OCI-LY1 (cell line): ENCODE data around the gene ALPK3.

Experiments used
- H2AFZ ChIP-seq: fragments of 200-600 bp; sonication (generic), shearing (Covaris generic); 2 replicates; pipeline ENCODE4 v1.6.0; 2014; ENCODE audit warnings: antibody characterized with exemption, mild to moderate bottlenecking, low read length
- H3F3A ChIP-seq: fragments of 200-600 bp; sonication (generic), shearing (Covaris generic); 2 replicates; pipeline ENCODE4 v1.6.0; 2014; ENCODE audit warnings: mild to moderate bottlenecking, antibody characterized with exemption, low read length, moderate library complexity; ENCODE audit not compliant: insufficient read depth
- H3K27ac ChIP-seq: fragments of 200-600 bp; sonication (generic); 2 replicates; pipeline ENCODE4 v1.5.1; 2014; ENCODE audit warnings: low read length, mixed run types, mild to moderate bottlenecking, low read depth; ENCODE audit not compliant: poor library complexity, severe bottlenecking
- H3K27me3 ChIP-seq: fragments of 200-600 bp; sonication (generic); 2 replicates; pipeline ENCODE4 v1.6.0; 2014; ENCODE audit warnings: antibody characterized with exemption, mild to moderate bottlenecking, low read length, moderate library complexity; ENCODE audit not compliant: insufficient read depth
- H3K36me3 ChIP-seq: fragments of 200-600 bp; sonication (generic); 2 replicates; pipeline ENCODE4 v1.6.1; 2014; ENCODE audit warnings: mild to moderate bottlenecking, antibody characterized with exemption, low read length, moderate library complexity, mixed read lengths; ENCODE audit not compliant: insufficient read depth
- H3K4me1 ChIP-seq: fragments of 200-600 bp; sonication (generic); 2 replicates; pipeline ENCODE4 v1.5.1; 2014; ENCODE audit warnings: mild to moderate bottlenecking, low read length, moderate library complexity; ENCODE audit not compliant: insufficient read depth, severe bottlenecking
- H3K4me2 ChIP-seq: fragments of 200-600 bp; sonication (generic), shearing (Covaris generic); 2 replicates; pipeline ENCODE4 v1.6.1; 2014; ENCODE audit warnings: low read length
- H3K4me3 ChIP-seq: fragments of 200-600 bp; sonication (generic); 2 replicates; pipeline ENCODE4 v1.5.1; 2014; ENCODE audit warnings: low read length, low read depth, mild to moderate bottlenecking, mixed read lengths; ENCODE audit not compliant: poor library complexity, severe bottlenecking
- H3K79me2 ChIP-seq: fragments of 200-600 bp; shearing (Covaris generic); 2 replicates; pipeline ENCODE4 v1.6.1; 2016; ENCODE audit warnings: mixed run types, low read length, mixed read lengths; ENCODE audit not compliant: insufficient read depth
- H3K9ac ChIP-seq: fragments of 200-600 bp; sonication (generic), shearing (Covaris generic); 2 replicates; pipeline ENCODE4 v1.6.1; 2014; ENCODE audit warnings: mild to moderate bottlenecking, low read length, mixed read lengths
- H3K9me2 ChIP-seq: fragments of 200-600 bp; sonication (generic), shearing (Covaris generic); 2 replicates; pipeline ENCODE4 v1.6.1; 2014; ENCODE audit warnings: low read depth, mild to moderate bottlenecking, low read length, mixed read lengths
- H3K9me3 ChIP-seq: fragments of 200-600 bp; shearing (Covaris generic); 2 replicates; pipeline ENCODE4 v1.6.1; 2014; ENCODE audit warnings: low read length, mixed read lengths
- H4K20me1 ChIP-seq: fragments of 200-600 bp; sonication (generic), shearing (Covaris generic); 2 replicates; pipeline ENCODE4 v1.6.0; 2016; ENCODE audit warnings: mild to moderate bottlenecking, low read length; ENCODE audit not compliant: insufficient read depth
- CTCF ChIP-seq: fragments of 200-600 bp; sonication (generic), shearing (Covaris generic); IDR thresholded peaks from 2 replicates; pipeline ENCODE4 v1.5.1; 2017; ENCODE audit warnings: mild to moderate bottlenecking, antibody characterized with exemption, low read length, moderate library complexity, mixed read lengths
- EZH2 ChIP-seq: fragments of 200-600 bp; sonication (generic), shearing (Covaris generic); IDR thresholded peaks from 2 replicates; pipeline ENCODE4 v1.8.0; 2017; ENCODE audit warnings: borderline replicate concordance, mixed run types, mild to moderate bottlenecking, antibody characterized with exemption, low read length, moderate library complexity, mixed read lengths

ALPK3 gene

GRCh38 chr15:84919106-84919667 lies 102.0 kb downstream of the ALPK3 start:
- Histone ChIP-seq H3K9ac (no peak overlapping the region), H3F3A (no peaks in the 10 kb centered on the region), H3K27me3 (no peaks in the 10 kb centered on the region; the same call in 1 of the 2 replicates), H3K79me2 (no peaks in the 10 kb centered on the region), H3K4me3 (no peak overlapping the region), H3K36me3 (no peaks in the 10 kb centered on the region), H3K9me2 (no peaks in the 10 kb centered on the region), H2AFZ (no peak overlapping the region), H3K9me3 (no peaks in the 10 kb centered on the region), H3K4me2 (no peak overlapping the region), H3K4me1 (peaks cover 7% of the 10 kb centered on the region), H3K27ac (no peak overlapping the region), H4K20me1 (no peaks in the 10 kb centered on the region)
- no peak for TF ChIP-seq EZH2
- TF ChIP-seq CTCF: no peak

- H3F3A ChIP-seq: no peaks in the 10 kb centered on the region
- no peaks in the 10 kb centered on the region for H3K79me2 ChIP-seq
- no peaks in the 10 kb centered on the region for H3K36me3 ChIP-seq
- H3K9ac ChIP-seq: no peak overlapping the region
- TF ChIP-seq EZH2: no peak
- TF ChIP-seq CTCF: no peak
- H3K27ac ChIP-seq: no peak overlapping the region
- H3K9me2 ChIP-seq: no peaks in the 10 kb centered on the region
- no peaks in the 10 kb centered on the region for H3K9me3 ChIP-seq
- no peak overlapping the region for H3K4me2 ChIP-seq
- no peaks in the 10 kb centered on the region; the same call in 1 of the 2 replicates for H3K27me3 ChIP-seq
- no peak overlapping the region for H3K4me3 ChIP-seq
- H2AFZ ChIP-seq: no peak overlapping the region
- no peaks in the 10 kb centered on the region for H3K4me1 ChIP-seq
- no peaks in the 10 kb centered on the region for H4K20me1 ChIP-seq
Observed at GRCh38 chr15:84921121-84921520, 104.0 kb downstream of the ALPK3 start.

GRCh38 chr15:84922530-84922929 lies 105.4 kb downstream of the ALPK3 start:
- H3K9ac ChIP-seq: no peak overlapping the region
- no peaks in the 10 kb centered on the region for H4K20me1 ChIP-seq
- no peaks in the 10 kb centered on the region for H3K79me2 ChIP-seq
- H3K27ac ChIP-seq: no peak overlapping the region
- no peak overlapping the region for H2AFZ ChIP-seq
- H3K9me2 ChIP-seq: no peaks in the 10 kb centered on the region
- H3K4me1 ChIP-seq: no peaks in the 10 kb centered on the region
- no peaks in the 10 kb centered on the region for H3F3A ChIP-seq
- H3K36me3 ChIP-seq: no peaks in the 10 kb centered on the region
- TF ChIP-seq CTCF: no peak
- no peaks in the 10 kb centered on the region; the same call in 1 of the 2 replicates for H3K27me3 ChIP-seq
- no peaks in the 10 kb centered on the region for H3K9me3 ChIP-seq
- no peak overlapping the region for H3K4me3 ChIP-seq
- no peak overlapping the region for H3K4me2 ChIP-seq
